Brain pericyte (primary cell): ENCODE results near the gene SUCLA2.
"Not testable (repeated sequence)": the region's sequence is repeated elsewhere in the genome, so short reads cannot be mapped to it uniquely, and the experiment has no call there.

Experiments used
- DNase-seq: peaks from one replicate; pipeline ENCODE4 v3.0.0-alpha.2; 2012; ENCODE audit warnings: low read depth, low spot score

SUCLA2 gene

GRCh38 chr13:48001114-48001881 lies at the start of gene SUCLA2:
Gene SUCLA2 (minus strand): TSS chr13:48001273. CDS start chr13:48001269, 4 bp downstream.
- peak; percentile 47 for DNase-seq

GRCh38 chr13:48050550-48050949 lies 49.5 kb upstream of the SUCLA2 start:
- DNase-seq, result no peak

GRCh38 chr13:48043789-48044503 lies 42.9 kb upstream of the SUCLA2 start:
- no peak for DNase-seq

GRCh38 chr13:48042894-48043293 lies 41.8 kb upstream of the SUCLA2 start:
- DNase-seq, result no peak

- no peak for DNase-seq
These were observed 39.8 kb upstream of the SUCLA2 start for GRCh38 chr13:48040896-48041295.

- no peak for DNase-seq
These were observed 39.0 kb upstream of the SUCLA2 start for GRCh38 chr13:48040049-48040448.

GRCh38 chr13:48038761-48039160 lies 37.7 kb upstream of the SUCLA2 start:
- no peak for DNase-seq

GRCh38 chr13:48037346-48038173 lies 36.5 kb upstream of the SUCLA2 start, which contains the start of gene NUDT15:
Gene NUDT15 (plus strand): TSS chr13:48037726. CDS start chr13:48037747, 21 bp downstream.
- peak; percentile 90 for DNase-seq

- DNase-seq, result no peak
These were observed 28.8 kb upstream of the SUCLA2 start for GRCh38 chr13:48029859-48030258.

GRCh38 chr13:48028066-48028465 lies 27.0 kb upstream of the SUCLA2 start:
- DNase-seq, result no peak

GRCh38 chr13:48019796-48020195 lies 18.7 kb upstream of the SUCLA2 start:
- DNase-seq, result no peak

- no peak for DNase-seq
These were observed 17.6 kb upstream of the SUCLA2 start for GRCh38 chr13:48018637-48019036.

GRCh38 chr13:48014359-48014758 lies 13.3 kb upstream of the SUCLA2 start:
- no peak for DNase-seq

- no peak for DNase-seq
These were observed 11.6 kb upstream of the SUCLA2 start for GRCh38 chr13:48012668-48013067.

- no peak for DNase-seq
These were observed 9.6 kb upstream of the SUCLA2 start for GRCh38 chr13:48010698-48011097.

GRCh38 chr13:48009284-48009683 lies 8.2 kb upstream of the SUCLA2 start:
- no peak for DNase-seq

- DNase-seq, result no peak
These were observed 5.3 kb upstream of the SUCLA2 start for GRCh38 chr13:48006396-48006795.

GRCh38 chr13:48004201-48004600 lies 3.1 kb upstream of the SUCLA2 start:
- DNase-seq, result no peak

- DNase-seq, result not testable (repeated sequence)
These were observed 926 bp upstream of the SUCLA2 start for GRCh38 chr13:48001999-48002398.

- no peak for DNase-seq
These were observed 437 bp downstream of the SUCLA2 start for GRCh38 chr13:48000559-48001113.

- no peak for DNase-seq
These were observed 1.1 kb downstream of the SUCLA2 start for GRCh38 chr13:47999973-48000372.

GRCh38 chr13:47997384-47997783 lies 3.7 kb downstream of the SUCLA2 start:
- no peak for DNase-seq
